Neuronal stem cell (in vitro differentiated cells): ENCODE measurements around the gene FAM229B.

ENCODE experiments used
- DNase-seq: peaks from one replicate; pipeline ENCODE4 v3.0.0-alpha.2; 2013; ENCODE audit warnings: low spot score
- H2AFZ ChIP-seq: one replicate; pipeline ENCODE4 v1.6.1; 2013; ENCODE audit warnings: mild to moderate bottlenecking, low read length, inconsistent platforms
- H2AK5ac ChIP-seq: 2 replicates; pipeline ENCODE4 v1.6.1; 2013; ENCODE audit warnings: low read depth, mild to moderate bottlenecking, inconsistent platforms, low read length, moderate library complexity, mixed read lengths
- H2BK120ac ChIP-seq: 2 replicates; pipeline ENCODE4 v1.6.1; 2013; ENCODE audit warnings: low read depth, mild to moderate bottlenecking, inconsistent platforms, low read length, moderate library complexity, mixed read lengths
- H2BK12ac ChIP-seq: one replicate; pipeline ENCODE4 v1.6.1; 2013; ENCODE audit warnings: low read length, inconsistent platforms
- H2BK15ac ChIP-seq: 2 replicates; pipeline ENCODE4 v1.6.1; 2013; ENCODE audit warnings: mild to moderate bottlenecking, low read length, inconsistent platforms, mixed read lengths
- H2BK5ac ChIP-seq: one replicate; pipeline ENCODE4 v1.6.1; 2013; ENCODE audit warnings: inconsistent platforms, mild to moderate bottlenecking, low read length, moderate library complexity
- H3K14ac ChIP-seq: one replicate; pipeline ENCODE4 v1.6.1; 2013; ENCODE audit warnings: low read length, inconsistent platforms
- H3K18ac ChIP-seq: 2 replicates; pipeline ENCODE4 v1.6.1; 2013; ENCODE audit warnings: low read length, inconsistent platforms
- H3K23ac ChIP-seq: 2 replicates; pipeline ENCODE4 v1.6.1; 2013; ENCODE audit warnings: low read depth, mild to moderate bottlenecking, mixed read lengths, low read length, inconsistent platforms; ENCODE audit not compliant: poor library complexity
- H3K27ac ChIP-seq: replicated peaks from 3 replicates; pipeline ENCODE4 v1.5.1; 2013; ENCODE audit warnings: low read length, inconsistent platforms
- H3K27me3 ChIP-seq, 3 experiments: 2 replicates each; pipeline ENCODE4 v1.6.1; 2013; ENCODE audit warnings: low read length in 3 of 3, mild to moderate bottlenecking in 2 of 3, inconsistent platforms in 1 of 3, low read depth in 1 of 3, mixed read lengths in 1 of 3, moderate library complexity in 1 of 3; ENCODE audit not compliant: control insufficient read depth in 3 of 3, insufficient read depth in 3 of 3
- H3K36me3 ChIP-seq, 2 donors: replicated peaks in 1 of 2; 2 replicates each; pipeline ENCODE4 v1.6.1; 2013; ENCODE audit warnings: low read length in 2 of 2; ENCODE audit not compliant: control insufficient read depth in 2 of 2, insufficient read depth in 2 of 2
- H3K4ac ChIP-seq: 2 replicates; pipeline ENCODE4 v1.6.1; 2013; ENCODE audit warnings: inconsistent platforms, mild to moderate bottlenecking, low read length, moderate library complexity
- H3K4me1 ChIP-seq, 2 donors: 1 replicate in 1 of 2; 2 replicates in 1 of 2; pipeline ENCODE4 v1.6.1; 2013; ENCODE audit warnings: low read length in 2 of 2, low read depth in 1 of 2; ENCODE audit not compliant: control insufficient read depth in 2 of 2, insufficient read depth in 1 of 2
- H3K4me2 ChIP-seq: one replicate; pipeline ENCODE4 v1.6.1; 2013; ENCODE audit warnings: mild to moderate bottlenecking, low read length, inconsistent platforms; ENCODE audit not compliant: insufficient read depth, poor library complexity, severe bottlenecking
- H3K4me3 ChIP-seq, 2 donors: 2 replicates each; pipeline ENCODE4 v1.5.1; 2013; ENCODE audit warnings: low read length in 2 of 2, mild to moderate bottlenecking in 2 of 2, inconsistent platforms in 1 of 2, moderate library complexity in 1 of 2
- H3K79me1 ChIP-seq: one replicate; pipeline ENCODE4 v1.6.1; 2013; ENCODE audit warnings: low read depth, mild to moderate bottlenecking, inconsistent platforms, low read length, moderate library complexity
- H3K9ac ChIP-seq: one replicate; pipeline ENCODE4 v1.6.1; 2013; ENCODE audit warnings: mild to moderate bottlenecking, low read depth, low read length, inconsistent platforms; ENCODE audit not compliant: poor library complexity
- H3K9me3 ChIP-seq, 2 donors: replicated peaks in 1 of 2; 2 replicates each; pipeline versions ENCODE3 to v1.6.1; 2013; ENCODE audit warnings: low read length in 2 of 2, mild to moderate bottlenecking in 2 of 2, inconsistent platforms in 1 of 2, low read depth in 1 of 2, mixed read lengths in 1 of 2, moderate library complexity in 1 of 2; ENCODE audit not compliant: control insufficient read depth in 2 of 2, insufficient read depth in 1 of 2
- H4K8ac ChIP-seq: one replicate; pipeline ENCODE4 v1.6.1; 2013; ENCODE audit warnings: low read depth, mild to moderate bottlenecking, inconsistent platforms, low read length, moderate library complexity
- H4K91ac ChIP-seq: one replicate; pipeline ENCODE4 v1.6.1; 2013; ENCODE audit warnings: low read length, low read depth, mild to moderate bottlenecking, inconsistent platforms; ENCODE audit not compliant: poor library complexity
- WGBS, 2 donors: extraction: QIAGEN DNeasy Blood & Tissue Kit; methylation state at CpG; one replicate each; pipeline ENCODE4 v1.1.7; 2013; ENCODE audit warnings: missing lambda C conversion rate in 2 of 2, mixed read lengths in 1 of 2; ENCODE audit not compliant: insufficient read length in 2 of 2, insufficient replicate concordance in 1 of 2; ENCODE audit errors: extremely low coverage in 2 of 2; 5-methylcytosine and 5-hydroxymethylcytosine counted together

The FAM229B gene

DNA sequence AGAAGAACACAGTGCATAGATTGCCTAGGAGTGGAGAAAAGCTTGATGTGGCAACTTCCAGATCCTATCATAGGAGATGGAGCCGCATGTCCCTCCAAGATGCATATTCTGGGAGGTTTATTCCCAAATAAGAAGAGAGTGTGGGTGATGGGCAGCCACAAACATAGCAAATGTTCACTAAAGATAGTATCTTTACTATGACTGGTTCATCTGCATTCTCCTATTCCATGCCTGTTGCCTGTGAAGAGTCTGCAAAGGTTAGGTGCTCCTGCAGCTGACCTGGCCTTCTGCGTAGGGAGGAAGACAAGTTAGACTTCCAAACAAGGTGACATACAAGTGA, 48.0 kb upstream of the FAM229B start:
- no peak overlapping the region for H4K91ac ChIP-seq
- no peak overlapping the region for H3K14ac ChIP-seq
- H3K27me3 ChIP-seq, result no peaks in the 10 kb centered on the region
- H2BK120ac ChIP-seq, result no peak overlapping the region
- H3K79me1 ChIP-seq, result no peaks in the 10 kb centered on the region
- no peaks in the 10 kb centered on the region for H3K36me3 ChIP-seq
- no CpG with 5 or more reads among the region's 2 CpGs for WGBS, 2 donors
- no peak for DNase-seq
- no peak overlapping the region for H2BK15ac ChIP-seq
- H3K4me1 ChIP-seq, result peaks cover 0 to 9% of the 10 kb centered on the region in 2 donors
- no peak overlapping the region for H2BK12ac ChIP-seq
- no peak overlapping the region for H3K9ac ChIP-seq
- H3K23ac ChIP-seq, result no peak overlapping the region
- H4K8ac ChIP-seq, result no peak overlapping the region
- H3K27ac ChIP-seq, result no peak overlapping the region
- no peak overlapping the region for H2BK5ac ChIP-seq
- H3K4me2 ChIP-seq, result no peak overlapping the region
- H3K4ac ChIP-seq, result no peak overlapping the region
- H3K18ac ChIP-seq, result no peak overlapping the region
- H2AFZ ChIP-seq, result no peak overlapping the region
- no peak overlapping the region for H2AK5ac ChIP-seq
- no peak overlapping the region for H3K4me3 ChIP-seq
- no peaks in the 10 kb centered on the region for H3K9me3 ChIP-seq

DNA sequence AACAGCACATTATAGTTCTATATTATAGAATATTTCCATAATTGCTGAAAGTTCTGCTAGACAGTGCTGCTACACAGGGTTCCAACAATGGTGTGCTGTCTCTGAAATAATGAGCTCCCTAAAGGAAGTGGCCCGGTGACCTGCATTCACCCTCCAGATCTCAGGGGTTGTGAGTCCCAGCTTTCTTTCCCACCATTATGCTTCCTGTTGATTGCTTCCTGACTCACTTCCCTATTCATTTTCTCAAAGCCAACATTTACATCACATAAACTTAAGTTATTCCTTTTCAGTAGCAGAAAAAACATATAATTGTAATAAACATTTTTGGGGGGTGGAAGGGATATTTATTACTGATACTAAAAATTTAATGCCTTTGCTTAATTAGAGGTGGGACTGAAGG, 46.4 kb upstream of the FAM229B start:
- no peaks in the 10 kb centered on the region for H3K27me3 ChIP-seq
- no CpG with 5 or more reads among the region's 1 CpG for WGBS, 2 donors
- no peak overlapping the region for H2BK15ac ChIP-seq
- no peak overlapping the region for H2BK120ac ChIP-seq
- H3K9ac ChIP-seq, result no peak overlapping the region
- H3K14ac ChIP-seq, result no peak overlapping the region
- H3K4ac ChIP-seq, result no peak overlapping the region
- no peak overlapping the region for H3K27ac ChIP-seq
- no peaks in the 10 kb centered on the region for H3K36me3 ChIP-seq
- H3K4me2 ChIP-seq, result no peak overlapping the region
- no peak for DNase-seq
- H3K79me1 ChIP-seq, result no peaks in the 10 kb centered on the region
- H4K91ac ChIP-seq, result no peak overlapping the region
- no peak overlapping the region for H2AK5ac ChIP-seq
- no peak overlapping the region for H3K18ac ChIP-seq
- no peak overlapping the region for H2BK5ac ChIP-seq
- H4K8ac ChIP-seq, result no peak overlapping the region
- H2BK12ac ChIP-seq, result no peak overlapping the region
- H2AFZ ChIP-seq, result peak overlapping the region; percentile 94
- no peaks in the 10 kb centered on the region for H3K9me3 ChIP-seq
- H3K4me1 ChIP-seq, result peaks cover 0 to 9% of the 10 kb centered on the region in 2 donors
- H3K4me3 ChIP-seq, result no peak overlapping the region
- H3K23ac ChIP-seq, result no peak overlapping the region

DNA sequence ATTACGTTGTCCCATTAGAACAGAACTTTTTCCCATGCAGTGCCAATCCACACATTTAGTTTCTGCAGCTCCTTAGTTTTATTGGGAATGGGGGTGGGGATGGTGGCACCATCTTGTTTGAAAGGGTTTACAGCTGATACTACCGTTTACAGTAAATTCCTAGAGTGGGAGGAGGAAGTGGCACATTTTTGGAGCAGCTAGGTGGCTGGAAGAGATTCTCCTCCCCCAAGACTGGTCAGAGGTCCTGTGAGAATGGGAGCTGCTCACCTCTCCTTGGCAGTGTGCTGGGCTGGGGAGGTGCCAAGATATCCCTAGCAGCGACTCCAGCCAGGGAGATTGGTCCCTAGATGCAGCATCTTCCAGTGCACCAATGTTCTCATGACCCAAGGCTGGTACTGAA, 45.9 kb upstream of the FAM229B start:
- peaks cover 0 to 9% of the 10 kb centered on the region in 2 donors for H3K4me1 ChIP-seq

GRCh38 chr6:112043032-112044007, 44.1 kb upstream of the FAM229B start:
- WGBS, 2 donors, result no CpG with 5 or more reads among the region's 36 CpGs
- no peak overlapping the region for H3K23ac ChIP-seq
- H3K9ac ChIP-seq, result no peak overlapping the region
- H4K91ac ChIP-seq, result no peak overlapping the region
- no peaks in the 10 kb centered on the region for H3K27me3 ChIP-seq
- no peak overlapping the region for H2BK120ac ChIP-seq
- peaks cover 0 to 7% of the 10 kb centered on the region in 2 donors for H3K4me1 ChIP-seq
- DNase-seq, result peak; percentile 90
- peak overlapping the region; percentile 79 for H3K27ac ChIP-seq
- no peaks in the 10 kb centered on the region for H3K36me3 ChIP-seq
- H2BK12ac ChIP-seq, result no peak overlapping the region
- H2BK15ac ChIP-seq, result no peak overlapping the region
- no peak overlapping the region for H2BK5ac ChIP-seq
- H3K9me3 ChIP-seq, result peaks cover 3 to 5% of the 10 kb centered on the region in 2 donors
- no peak overlapping the region for H2AK5ac ChIP-seq
- no peak overlapping the region for H3K14ac ChIP-seq
- H3K79me1 ChIP-seq, result no peaks in the 10 kb centered on the region
- H2AFZ ChIP-seq, result peak overlapping the region; percentile 94
- no peak overlapping the region for H3K4me2 ChIP-seq
- H3K4ac ChIP-seq, result no peak overlapping the region
- H4K8ac ChIP-seq, result no peak overlapping the region
- peak overlapping the region; percentile 70 to 81 for H3K4me3 ChIP-seq
- H3K18ac ChIP-seq, result no peak overlapping the region

More for the DNA sequence above, 45.9 kb upstream of the FAM229B start:
- Histone ChIP-seq H2AK5ac (peak overlapping the region; percentile 2), H3K4me2 (no peak overlapping the region), H3K4me3 (no peak overlapping the region), H3K9ac (no peak overlapping the region), H2BK12ac (no peak overlapping the region), H3K27me3 (no peaks in the 10 kb centered on the region), H3K27ac (no peak overlapping the region), H2AFZ (peak overlapping the region; percentile 94), H3K36me3 (no peaks in the 10 kb centered on the region), H3K4ac (no peak overlapping the region), H3K79me1 (no peaks in the 10 kb centered on the region), H4K8ac (no peak overlapping the region), H3K23ac (no peak overlapping the region), H2BK120ac (no peak overlapping the region), H2BK5ac (no peak overlapping the region), H3K9me3 (peaks cover 0 to under 1% of the 10 kb centered on the region in 2 donors), H3K14ac (no peak overlapping the region), H4K91ac (no peak overlapping the region), H2BK15ac (no peak overlapping the region), H3K18ac (no peak overlapping the region)
- DNase-seq, result no peak
- WGBS, 2 donors, result no CpG with 5 or more reads among the region's 3 CpGs
